CD14-positive monocyte (primary cell): ENCODE results near the gene VWC2. TPM values are rescaled to one million over a fixed set of nuclear protein-coding genes. Genes with fewer than 3 reads are reported as not detected.

Experiments
- DNase-seq, 3 donors: peaks; one replicate each; pipeline ENCODE4 v3.0.0-alpha.2; 2011 to 2022
- H2AFZ ChIP-seq: 2 replicates; pipeline ENCODE4 v1.6.0; 2012; ENCODE audit warnings: mild to moderate bottlenecking, low read depth, low read length, inconsistent platforms; ENCODE audit not compliant: insufficient read depth, poor library complexity, severe bottlenecking
- H3K27ac ChIP-seq, 2 donors: 1 replicate in 1 of 2; 2 replicates in 1 of 2; pipeline ENCODE4 v1.5.1; 2012 to 2013; ENCODE audit warnings: low read length in 2 of 2, control low read depth in 1 of 2, inconsistent platforms in 1 of 2, low read depth in 1 of 2, mild to moderate bottlenecking in 1 of 2
- H3K27me3 ChIP-seq, 2 donors: one replicate each; pipeline versions ENCODE4 v1.6.0 to v1.6.1; 2011 to 2013; ENCODE audit warnings: low read length in 2 of 2; ENCODE audit not compliant: control insufficient read depth in 2 of 2, insufficient read depth in 2 of 2
- H3K36me3 ChIP-seq, 2 donors: replicated peaks in 1 of 2; 1 replicate in 1 of 2; 2 replicates in 1 of 2; pipeline versions ENCODE4 v1.5.1 to v1.6.1; 2012 to 2013; ENCODE audit warnings: low read length in 2 of 2, control low read depth in 1 of 2, inconsistent platforms in 1 of 2, mild to moderate bottlenecking in 1 of 2; ENCODE audit not compliant: insufficient read depth in 2 of 2, control insufficient read depth in 1 of 2
- H3K4me1 ChIP-seq, 2 donors: 1 replicate in 1 of 2; 2 replicates in 1 of 2; pipeline versions ENCODE4 v1.5.1 to v1.6.1; 2012 to 2013; ENCODE audit warnings: low read length in 2 of 2, control low read depth in 1 of 2, inconsistent platforms in 1 of 2, mild to moderate bottlenecking in 1 of 2, moderate library complexity in 1 of 2; ENCODE audit not compliant: insufficient read depth in 2 of 2, control insufficient read depth in 1 of 2
- H3K4me2 ChIP-seq: replicated peaks from 2 replicates; pipeline ENCODE3; 2012; ENCODE audit warnings: low read length, moderate library complexity, mild to moderate bottlenecking; ENCODE audit not compliant: poor library complexity, severe bottlenecking; ENCODE audit errors: extremely low read depth
- H3K4me3 ChIP-seq, 3 experiments: fragments of 200-600 bp in 1 of 3; sonication (generic) in 1 of 3; replicated peaks in 1 of 3; 1 replicate in 2 of 3; 2 replicates in 1 of 3; pipeline ENCODE4 v1.5.1; 2011 to 2013; ENCODE audit warnings: low read length in 3 of 3, mild to moderate bottlenecking in 3 of 3, control low read depth in 2 of 3, low read depth in 2 of 3, inconsistent platforms in 1 of 3, moderate library complexity in 1 of 3
- H3K79me2 ChIP-seq: 2 replicates; pipeline ENCODE4 v1.6.0; 2012; ENCODE audit warnings: mild to moderate bottlenecking, control low read depth, inconsistent platforms, low read length, moderate library complexity; ENCODE audit not compliant: insufficient read depth
- H3K9ac ChIP-seq: 2 replicates; pipeline ENCODE4 v1.6.0; 2017; ENCODE audit warnings: low read length, mild to moderate bottlenecking; ENCODE audit not compliant: insufficient read depth, poor library complexity, severe bottlenecking
- H3K9me3 ChIP-seq, 2 donors: replicated peaks in 1 of 2; 1 replicate in 1 of 2; 2 replicates in 1 of 2; pipeline versions ENCODE4 v1.5.1 to v1.6.1; 2012 to 2013; ENCODE audit warnings: low read length in 2 of 2, control low read depth in 1 of 2; ENCODE audit not compliant: control insufficient read depth in 1 of 2, insufficient read depth in 1 of 2
- H4K20me1 ChIP-seq: 2 replicates; pipeline ENCODE4 v1.6.0; 2012; ENCODE audit warnings: mild to moderate bottlenecking, low read length, control low read depth, moderate library complexity; ENCODE audit not compliant: insufficient read depth
- H3K27ac Mint-ChIP-seq, 7 donors: one replicate each; pipeline ENCODE4 v1.8.0; 2020; ENCODE audit warnings: mild to moderate bottlenecking in 7 of 7, mixed read lengths in 7 of 7, moderate library complexity in 6 of 7, inconsistent platforms in 2 of 7
- H3K27me3 Mint-ChIP-seq, 3 donors: one replicate each; pipeline ENCODE4 v1.8.0; 2021 to 2022; ENCODE audit warnings: low read depth in 3 of 3, mild to moderate bottlenecking in 3 of 3, mixed read lengths in 3 of 3, moderate library complexity in 3 of 3, inconsistent platforms in 1 of 3
- H3K36me3 Mint-ChIP-seq, 2 donors: one replicate each; pipeline ENCODE4 v1.8.0; 2020; ENCODE audit warnings: mixed read lengths in 2 of 2, inconsistent platforms in 1 of 2, mild to moderate bottlenecking in 1 of 2
- H3K4me1 Mint-ChIP-seq: one replicate; pipeline ENCODE4 v1.8.0; 2020; ENCODE audit warnings: mild to moderate bottlenecking, mixed read lengths
- H3K4me3 Mint-ChIP-seq, 2 donors: one replicate each; pipeline ENCODE4 v1.8.0; 2020; ENCODE audit warnings: mild to moderate bottlenecking in 2 of 2, mixed read lengths in 2 of 2, moderate library complexity in 1 of 2
- H3K9me3 Mint-ChIP-seq, 7 donors: one replicate each; pipeline ENCODE4 v1.8.0; 2020 to 2022; ENCODE audit warnings: mixed read lengths in 7 of 7, mild to moderate bottlenecking in 6 of 7, moderate library complexity in 6 of 7, inconsistent platforms in 2 of 7
- WGBS: methylation state at CpG from one replicate; pipeline ENCODE4 v1.1.5; 2013; ENCODE audit warnings: missing lambda C conversion rate; ENCODE audit not compliant: insufficient coverage; 5-methylcytosine and 5-hydroxymethylcytosine counted together
- intact Hi-C, 2 donors: fragments of 100-400 bp; cut with micrococcal nuclease; formaldehyde crosslinking; loops; one replicate each; pipeline versions ENCODE4 v1.15.0 to v1.15.1; 2023
- polyA plus RNA-seq, 3 donors: library from polyadenylated mRNA; depleted of rRNA in 1 of 3; unstranded in 2 of 3; stranded (reverse) in 1 of 3; fragments of 300-500 nt in 2 of 3; fragments of >200 nt in 1 of 3; fragmentation: Illumina TruSeq in 2 of 3; gene quantifications; 1 replicate in 2 of 3; 2 replicates in 1 of 3; pipeline ENCODE4 v1.2.3, GENCODE V29; 2012 to 2021
- TF ChIP-seq, protein P1 (sequence below): fragments of 200-600 bp; IDR thresholded peaks from one replicate; pipeline ENCODE4 v1.8.0; 2022; ENCODE audit warnings: antibody characterized with exemption, mild to moderate bottlenecking

VWC2 gene
- polyA plus RNA-seq, 3 donors: not detected

DNA sequence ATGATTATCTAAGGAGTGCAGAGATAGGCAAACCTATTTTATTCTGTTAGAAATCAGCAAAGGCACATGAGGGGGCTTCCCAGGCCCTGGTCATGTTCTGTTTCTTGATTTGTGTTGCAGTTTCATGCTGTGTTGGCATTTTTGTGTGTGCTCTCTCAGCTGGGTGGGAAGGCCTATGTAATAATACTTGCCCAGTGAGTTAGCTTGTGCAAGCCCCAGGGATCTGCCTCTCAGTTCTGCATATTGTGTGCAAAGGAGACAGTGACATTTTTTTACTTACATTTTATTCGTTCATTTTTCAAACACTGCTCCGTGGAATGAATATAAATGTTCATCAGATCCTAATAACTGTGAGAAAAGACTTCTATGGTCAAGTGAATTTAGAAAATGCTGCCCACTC is 119.0 kb downstream of the VWC2 start:
- Histone ChIP-seq H3K4me2 (no peak overlapping the region), H3K4me3 (no peak overlapping the region), H3K27ac (no peak overlapping the region), H3K79me2 (no peaks in the 10 kb centered on the region), H3K9ac (no peak overlapping the region), H4K20me1 (no peaks in the 10 kb centered on the region), H3K9me3 (no peaks in the 10 kb centered on the region), H3K36me3 (no peaks in the 10 kb centered on the region), H2AFZ (no peak overlapping the region), H3K27me3 (no peaks in the 10 kb centered on the region), H3K4me1 (no peaks in the 10 kb centered on the region)
- WGBS: no CpG with 5 or more reads among the region's 2 CpGs
- H3K4me3 Mint-ChIP-seq: no peak overlapping the region
- no peak for DNase-seq
- peaks cover 0 to 1% (median 0%) of the 10 kb centered on the region in 7 donors for H3K9me3 Mint-ChIP-seq
- TF ChIP-seq, protein P1, sequence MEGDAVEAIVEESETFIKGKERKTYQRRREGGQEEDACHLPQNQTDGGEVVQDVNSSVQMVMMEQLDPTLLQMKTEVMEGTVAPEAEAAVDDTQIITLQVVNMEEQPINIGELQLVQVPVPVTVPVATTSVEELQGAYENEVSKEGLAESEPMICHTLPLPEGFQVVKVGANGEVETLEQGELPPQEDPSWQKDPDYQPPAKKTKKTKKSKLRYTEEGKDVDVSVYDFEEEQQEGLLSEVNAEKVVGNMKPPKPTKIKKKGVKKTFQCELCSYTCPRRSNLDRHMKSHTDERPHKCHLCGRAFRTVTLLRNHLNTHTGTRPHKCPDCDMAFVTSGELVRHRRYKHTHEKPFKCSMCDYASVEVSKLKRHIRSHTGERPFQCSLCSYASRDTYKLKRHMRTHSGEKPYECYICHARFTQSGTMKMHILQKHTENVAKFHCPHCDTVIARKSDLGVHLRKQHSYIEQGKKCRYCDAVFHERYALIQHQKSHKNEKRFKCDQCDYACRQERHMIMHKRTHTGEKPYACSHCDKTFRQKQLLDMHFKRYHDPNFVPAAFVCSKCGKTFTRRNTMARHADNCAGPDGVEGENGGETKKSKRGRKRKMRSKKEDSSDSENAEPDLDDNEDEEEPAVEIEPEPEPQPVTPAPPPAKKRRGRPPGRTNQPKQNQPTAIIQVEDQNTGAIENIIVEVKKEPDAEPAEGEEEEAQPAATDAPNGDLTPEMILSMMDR: no peak
- intact Hi-C loops: no loop called here
- H3K27ac Mint-ChIP-seq: no peak overlapping the region
- H3K36me3 Mint-ChIP-seq: no peaks in the 10 kb centered on the region
- H3K4me1 Mint-ChIP-seq: no peaks in the 10 kb centered on the region
- no peaks in the 10 kb centered on the region for H3K27me3 Mint-ChIP-seq

DNA sequence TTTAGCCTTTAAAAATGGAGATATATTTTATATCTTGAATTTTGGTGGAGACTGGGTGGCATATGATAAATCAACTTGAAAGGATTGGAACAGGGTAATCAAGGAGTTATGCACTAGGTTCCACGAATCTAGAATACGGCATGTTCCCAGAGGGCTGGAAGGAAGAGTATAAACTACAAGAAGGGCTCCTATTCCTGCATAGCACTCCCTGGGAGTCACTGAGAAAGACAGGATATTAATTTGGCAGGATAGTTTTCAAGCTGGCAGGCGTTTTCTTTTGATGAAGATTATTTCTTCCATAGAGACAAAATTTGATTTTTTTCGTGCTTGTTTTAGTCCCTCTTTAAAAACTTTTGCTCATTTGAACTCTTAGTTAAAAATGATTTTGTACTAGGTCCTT is 119.7 kb downstream of the VWC2 start:
- Mint-ChIP-seq H3K27ac (no peak overlapping the region), H3K9me3 (peaks cover 0 to 1% (median 0%) of the 10 kb centered on the region in 7 donors), H3K4me3 (no peak overlapping the region), H3K4me1 (no peaks in the 10 kb centered on the region), H3K36me3 (no peaks in the 10 kb centered on the region), H3K27me3 (peaks cover 0 to 1% (median 0%) of the 10 kb centered on the region in 3 donors)
- H3K36me3 ChIP-seq: no peaks in the 10 kb centered on the region
- H3K4me1 ChIP-seq: no peaks in the 10 kb centered on the region
- no peak overlapping the region for H2AFZ ChIP-seq
- intact Hi-C loops: no loop called here
- H3K4me3 ChIP-seq: no peak overlapping the region
- H3K79me2 ChIP-seq: no peaks in the 10 kb centered on the region
- DNase-seq: no peak
- WGBS: 78% methylated on average over 2 of the region's 4 CpGs
- H3K9ac ChIP-seq: no peak overlapping the region
- TF ChIP-seq, protein P1: no peak
- H3K4me2 ChIP-seq: no peak overlapping the region
- H3K9me3 ChIP-seq: no peaks in the 10 kb centered on the region
- H4K20me1 ChIP-seq: no peaks in the 10 kb centered on the region
- H3K27me3 ChIP-seq: no peaks in the 10 kb centered on the region
- H3K27ac ChIP-seq: no peak overlapping the region
